Prostate gland (tissue), 2 donors: ENCODE results near the gene PPP6C. TPM values are rescaled to one million over a fixed set of nuclear protein-coding genes. Genes with fewer than 3 reads are reported as not detected.

Experiments used
- DNase-seq: peaks from one replicate; pipeline ENCODE4 v3.0.0-alpha.2; 2019; ENCODE audit warnings: low spot score
- H3K27ac ChIP-seq, 2 donors: fragments of 200-600 bp; sonication (generic); 2 replicates each; pipeline ENCODE4 v1.5.1; 2017 to 2019
- H3K27me3 ChIP-seq: fragments of 200-600 bp; sonication (generic); replicated peaks from 2 replicates; pipeline ENCODE4 v1.5.1; 2019; ENCODE audit not compliant: insufficient read depth
- H3K36me3 ChIP-seq, 2 donors: fragments of 200-600 bp; sonication (generic); 1 replicate in 1 of 2; 2 replicates in 1 of 2; pipeline versions ENCODE4 v1.5.1 to v1.8.1; 2017 to 2019
- H3K4me1 ChIP-seq: fragments of 200-600 bp; sonication (generic); replicated peaks from 2 replicates; pipeline ENCODE4 v1.5.1; 2019
- H3K4me3 ChIP-seq, 2 donors: fragments of 200-600 bp; sonication (generic); 2 replicates each; pipeline ENCODE4 v1.5.1; 2017 to 2019
- H3K9me3 ChIP-seq: fragments of 200-600 bp; sonication (generic); 2 replicates; pipeline ENCODE4 v1.5.1; 2017
- POLR2A ChIP-seq: fragments of 450-650 bp; IDR thresholded peaks from one replicate; pipeline ENCODE4 v1.6.1; 2016; ENCODE audit warnings: antibody characterized with exemption, mild to moderate bottlenecking
- POLR2AphosphoS5 ChIP-seq: sonication (generic); formaldehyde crosslinking; IDR thresholded peaks from one replicate; pipeline ENCODE4 v1.6.1; 2017; ENCODE audit warnings: antibody characterized with exemption
- WGBS: methylation state at CpG from one replicate; pipeline ENCODE4 v1.1.5; 2018; 5-methylcytosine and 5-hydroxymethylcytosine counted together
- intact Hi-C: fragments of 100-400 bp; cut with DNase I; formaldehyde crosslinking; loops from one replicate; pipeline ENCODE4 v1.14.2; 2022
- total RNA-seq, 2 donors: library from RNA; depleted of rRNA; stranded (reverse); fragments of >200 nt; gene quantifications; one replicate each; pipeline ENCODE4 v1.1.0, GENCODE V29; 2016
- TF ChIP-seq, protein P1 (sequence below), 4 experiments: fragments of 200-600 bp in 2 of 4; fragments of 450-650 bp in 2 of 4; sonication (generic) in 2 of 4; IDR thresholded peaks; 1 replicate in 3 of 4; 2 replicates in 1 of 4; pipeline ENCODE4 v1.5.1; 2016 to 2019; ENCODE audit warnings: antibody characterized with exemption in 4 of 4, mild to moderate bottlenecking in 2 of 4, moderate library complexity in 2 of 4

The PPP6C gene
- total RNA-seq, 2 donors from 2014 or later, result 28.8 to 34.1 TPM

GRCh38 chr9:125137200-125137599 is 52.4 kb downstream of the PPP6C start:
- no peaks in the 10 kb centered on the region for H3K9me3 ChIP-seq
- H3K27me3 ChIP-seq, result no peaks in the 10 kb centered on the region
- intact Hi-C loops, result no loop called here
- H3K4me3 ChIP-seq, result no peak overlapping the region
- no peak for DNase-seq
- H3K4me1 ChIP-seq, result no peaks in the 10 kb centered on the region
- H3K27ac ChIP-seq, result no peak overlapping the region
- 53% methylated on average over 4 of the region's 4 CpGs for WGBS
- H3K36me3 ChIP-seq, result no peaks in the 10 kb centered on the region
- TF ChIP-seq POLR2A (no peak), POLR2AphosphoS5 (no peak)
- TF ChIP-seq, protein P1, sequence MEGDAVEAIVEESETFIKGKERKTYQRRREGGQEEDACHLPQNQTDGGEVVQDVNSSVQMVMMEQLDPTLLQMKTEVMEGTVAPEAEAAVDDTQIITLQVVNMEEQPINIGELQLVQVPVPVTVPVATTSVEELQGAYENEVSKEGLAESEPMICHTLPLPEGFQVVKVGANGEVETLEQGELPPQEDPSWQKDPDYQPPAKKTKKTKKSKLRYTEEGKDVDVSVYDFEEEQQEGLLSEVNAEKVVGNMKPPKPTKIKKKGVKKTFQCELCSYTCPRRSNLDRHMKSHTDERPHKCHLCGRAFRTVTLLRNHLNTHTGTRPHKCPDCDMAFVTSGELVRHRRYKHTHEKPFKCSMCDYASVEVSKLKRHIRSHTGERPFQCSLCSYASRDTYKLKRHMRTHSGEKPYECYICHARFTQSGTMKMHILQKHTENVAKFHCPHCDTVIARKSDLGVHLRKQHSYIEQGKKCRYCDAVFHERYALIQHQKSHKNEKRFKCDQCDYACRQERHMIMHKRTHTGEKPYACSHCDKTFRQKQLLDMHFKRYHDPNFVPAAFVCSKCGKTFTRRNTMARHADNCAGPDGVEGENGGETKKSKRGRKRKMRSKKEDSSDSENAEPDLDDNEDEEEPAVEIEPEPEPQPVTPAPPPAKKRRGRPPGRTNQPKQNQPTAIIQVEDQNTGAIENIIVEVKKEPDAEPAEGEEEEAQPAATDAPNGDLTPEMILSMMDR (IDR thresholded peaks at IDR 0.05), result no peak

DNA sequence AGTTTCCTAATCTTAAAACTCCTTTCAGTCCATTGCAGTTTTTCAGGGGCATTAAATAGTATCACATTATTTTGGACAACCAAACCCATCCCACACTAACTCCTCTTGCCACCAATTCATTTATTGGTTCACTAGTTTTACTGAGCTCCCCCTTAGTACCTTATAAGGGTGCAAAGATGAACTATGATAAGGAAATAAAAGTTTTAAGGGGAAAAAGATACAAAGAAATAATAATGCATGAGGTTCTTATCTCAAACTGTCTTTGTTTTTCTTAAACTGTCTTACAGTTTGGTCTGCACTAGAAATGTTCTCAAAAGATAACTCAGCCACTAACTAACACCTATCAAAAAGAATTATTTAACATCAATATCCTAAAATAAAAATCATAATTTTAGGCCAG is 54.6 kb downstream of the PPP6C start:
- no peaks in the 10 kb centered on the region for H3K9me3 ChIP-seq
- no peaks in the 10 kb centered on the region for H3K27me3 ChIP-seq
- intact Hi-C loops, result no loop called here
- H3K4me1 ChIP-seq, result no peaks in the 10 kb centered on the region
- H3K4me3 ChIP-seq, result no peak overlapping the region
- H3K36me3 ChIP-seq, result no peaks in the 10 kb centered on the region
- DNase-seq, result no peak
- no peak overlapping the region for H3K27ac ChIP-seq
- no peak for TF ChIP-seq POLR2A
- TF ChIP-seq POLR2AphosphoS5, result no peak
- TF ChIP-seq, protein P1 (IDR thresholded peaks at IDR 0.05), result no peak

DNA sequence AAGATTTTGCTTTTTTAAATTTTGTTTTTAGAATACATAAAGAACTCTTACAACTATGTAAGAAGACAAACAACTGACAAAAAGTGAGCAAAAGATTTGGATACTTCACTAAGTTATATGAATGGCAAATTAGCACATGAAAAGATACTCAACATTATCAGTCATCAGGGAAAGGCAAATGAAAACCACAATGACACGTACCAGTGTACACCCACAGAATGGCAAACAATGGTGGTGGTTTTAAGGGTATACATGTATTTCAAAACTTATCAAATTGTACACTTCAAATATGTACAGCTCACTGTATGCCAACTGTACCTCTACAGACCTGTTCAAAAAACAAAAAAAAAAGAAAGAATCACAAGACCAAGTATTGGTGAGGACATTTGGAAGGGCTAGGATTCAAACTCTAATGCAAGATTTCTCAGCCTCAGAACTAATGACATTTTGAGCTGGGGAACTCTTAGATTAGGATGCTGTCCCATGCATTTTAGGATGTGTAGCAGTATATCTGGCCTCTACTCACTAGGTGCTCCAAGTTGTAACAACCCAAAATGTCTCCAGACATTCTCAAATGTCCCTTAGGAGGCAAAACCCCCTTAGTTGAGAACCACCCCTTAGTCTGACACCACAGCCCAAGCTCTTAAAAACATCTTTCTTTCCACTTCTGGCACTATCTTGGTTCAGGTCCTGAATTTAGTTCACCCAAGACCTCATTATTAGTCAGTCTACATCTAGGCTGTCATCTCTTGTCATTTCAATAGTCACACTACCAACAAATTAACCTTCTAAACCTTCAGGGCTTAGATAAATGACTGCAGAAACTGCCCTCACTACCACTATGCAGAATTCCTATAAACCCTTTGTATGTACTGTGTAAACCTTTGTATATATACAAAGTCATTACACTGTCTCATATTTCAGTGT is 55.9 kb downstream of the PPP6C start:
- H3K27me3 ChIP-seq, result no peaks in the 10 kb centered on the region
- no peak for TF ChIP-seq POLR2AphosphoS5
- no peak for TF ChIP-seq POLR2A
- TF ChIP-seq, protein P1 (IDR thresholded peaks at IDR 0.05), result no peak
- WGBS, result 76% methylated on average over 1 of the region's 1 CpG

DNA sequence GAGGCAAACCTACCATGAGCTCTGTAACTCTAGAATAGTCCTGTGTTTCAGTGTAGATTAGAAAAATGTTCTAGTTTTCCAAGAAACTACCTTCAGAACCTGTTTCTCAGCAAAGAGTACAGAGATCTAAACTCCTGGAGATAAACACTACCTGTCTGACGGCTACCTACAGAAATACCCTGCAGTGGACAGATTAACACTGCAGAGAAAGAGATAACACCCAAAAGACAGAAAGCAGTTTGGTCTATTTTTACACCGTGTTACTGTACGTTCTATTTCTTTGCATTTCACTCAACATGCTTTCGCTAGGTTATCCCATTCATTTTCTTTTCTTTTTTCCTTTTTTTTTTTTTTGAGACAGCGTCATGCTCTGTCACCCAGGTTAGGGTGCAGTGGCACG is 57.8 kb downstream of the PPP6C start:
- TF ChIP-seq POLR2AphosphoS5 (no peak), POLR2A (no peak)
- TF ChIP-seq, protein P1 (IDR thresholded peaks at IDR 0.05), result no peak
- intact Hi-C loops, result no loop called here
- H3K36me3 ChIP-seq, result no peaks in the 10 kb centered on the region
- no peaks in the 10 kb centered on the region for H3K4me1 ChIP-seq
- no peaks in the 10 kb centered on the region for H3K9me3 ChIP-seq
- 81% methylated on average over 6 of the region's 6 CpGs for WGBS
- no peak for DNase-seq
- H3K27me3 ChIP-seq, result no peaks in the 10 kb centered on the region
- H3K27ac ChIP-seq, result no peak overlapping the region
- H3K4me3 ChIP-seq, result no peak overlapping the region

More for the DNA sequence above, 55.9 kb downstream of the PPP6C start:
- intact Hi-C loops, result no loop called here
- Histone ChIP-seq H3K36me3 (no peaks in the 10 kb centered on the region), H3K4me3 (no peak overlapping the region), H3K27ac (no peak overlapping the region), H3K4me1 (no peaks in the 10 kb centered on the region), H3K9me3 (no peaks in the 10 kb centered on the region)
- DNase-seq, result no peak
